PFSK-1 (cell line): ENCODE measurements around the gene CHST15.

ENCODE experiments used
- FOXP2 ChIP-seq: optimal IDR thresholded peaks from 2 replicates; pipeline ENCODE3; 2011; ENCODE audit warnings: borderline replicate concordance, control low read depth, inconsistent platforms; ENCODE audit not compliant: insufficient read depth; ENCODE audit errors: extremely low read length, extremely low read depth
- POLR2AphosphoS5 ChIP-seq: IDR thresholded peaks from 2 replicates; pipeline ENCODE4 v1.6.1; 2012; ENCODE audit warnings: low read depth, mild to moderate bottlenecking, control low read depth, low read length, moderate library complexity
- REST ChIP-seq, 2 experiments: IDR thresholded peaks; 2 replicates each; pipeline versions ENCODE4 v1.6.1 to v1.8.0; 2011 to 2012; ENCODE audit warnings: low read depth in 2 of 2, low read length in 2 of 2, control low read depth in 1 of 2, inconsistent platforms in 1 of 2, mild to moderate bottlenecking in 1 of 2, moderate library complexity in 1 of 2; ENCODE audit not compliant: insufficient read depth in 1 of 2
- SIN3A ChIP-seq: IDR thresholded peaks from 2 replicates; pipeline ENCODE4 v1.6.1; 2012; ENCODE audit warnings: mild to moderate bottlenecking, low read length, moderate library complexity, borderline replicate concordance; ENCODE audit not compliant: insufficient read depth
- TAF1 ChIP-seq: IDR thresholded peaks from 2 replicates; pipeline ENCODE4 v1.6.1; 2012; ENCODE audit warnings: low read length, control low read depth, borderline replicate concordance; ENCODE audit not compliant: insufficient read depth

CHST15 gene

GRCh38 chr10:123999956-124000615 lies 93.3 kb downstream of the CHST15 start:
- no peak for TF ChIP-seq REST (IDR thresholded peaks at IDR 0.05; ENCODE audit: insufficient read depth in 1 of 2, low read depth in 2 of 2, low read length in 2 of 2)
- TF ChIP-seq TAF1 = no peak
- TF ChIP-seq POLR2AphosphoS5 = no peak
- TF ChIP-seq FOXP2 = no peak
- no peak for TF ChIP-seq SIN3A

GRCh38 chr10:123999261-123999660 lies 94.1 kb downstream of the CHST15 start:
- TF ChIP-seq SIN3A (no peak), FOXP2 (no peak), POLR2AphosphoS5 (no peak), TAF1 (no peak), REST (IDR thresholded peaks at IDR 0.05; ENCODE audit: insufficient read depth in 1 of 2, low read depth in 2 of 2, low read length in 2 of 2) (no peak)

- no peak for TF ChIP-seq FOXP2
- TF ChIP-seq TAF1 = no peak
- no peak for TF ChIP-seq REST (IDR thresholded peaks at IDR 0.05; ENCODE audit: insufficient read depth in 1 of 2, low read depth in 2 of 2, low read length in 2 of 2)
- no peak for TF ChIP-seq SIN3A
- TF ChIP-seq POLR2AphosphoS5 = no peak
Observed at GRCh38 chr10:123998197-123999141, 94.9 kb downstream of the CHST15 start.

- TF ChIP-seq TAF1 (no peak), FOXP2 (no peak), POLR2AphosphoS5 (no peak), REST (IDR thresholded peaks at IDR 0.05; ENCODE audit: insufficient read depth in 1 of 2, low read depth in 2 of 2, low read length in 2 of 2) (no peak), SIN3A (no peak)
Observed at GRCh38 chr10:123997486-123998196, 95.8 kb downstream of the CHST15 start.
